Aorta (tissue), 5 donors: ENCODE data around the gene KCNJ15. TPM values are rescaled to one million over a fixed set of nuclear protein-coding genes. Genes with fewer than 3 reads are reported as not detected.

ENCODE experiments used
- ATAC-seq: fragments of 200-7000 bp; cut with Tn5 transposase; one replicate; pipeline ENCODE4 v1.9.1; 2022; ENCODE audit warnings: moderate library complexity; ENCODE audit not compliant: low FRiP score
- DNase-seq, 2 donors: peaks; one replicate each; pipeline ENCODE4 v3.0.0-alpha.2; 2020
- H3K27ac ChIP-seq, 2 donors: one replicate each; pipeline ENCODE4 v1.5.1; 2013; ENCODE audit warnings: low read length in 2 of 2, mild to moderate bottlenecking in 2 of 2, moderate library complexity in 2 of 2, control low read depth in 1 of 2, inconsistent platforms in 1 of 2, low read depth in 1 of 2
- H3K27me3 ChIP-seq, 2 donors: one replicate each; pipeline ENCODE4 v1.6.1; 2013; ENCODE audit warnings: control low read depth in 1 of 2, low read length in 1 of 2, mild to moderate bottlenecking in 1 of 2, moderate library complexity in 1 of 2; ENCODE audit not compliant: insufficient read depth in 2 of 2, control insufficient read depth in 1 of 2
- H3K36me3 ChIP-seq, 2 donors: one replicate each; pipeline ENCODE4 v1.6.1; 2013; ENCODE audit warnings: control low read depth in 1 of 2, low read length in 1 of 2, mild to moderate bottlenecking in 1 of 2; ENCODE audit not compliant: insufficient read depth in 2 of 2, control insufficient read depth in 1 of 2
- H3K4me1 ChIP-seq, 2 donors: one replicate each; pipeline ENCODE4 v1.6.1; 2013; ENCODE audit warnings: low read length in 2 of 2, control low read depth in 1 of 2, mild to moderate bottlenecking in 1 of 2, moderate library complexity in 1 of 2; ENCODE audit not compliant: insufficient read depth in 2 of 2, control insufficient read depth in 1 of 2
- H3K4me3 ChIP-seq, 2 donors: one replicate each; pipeline ENCODE4 v1.5.1; 2013; ENCODE audit warnings: low read length in 2 of 2, control low read depth in 1 of 2, mild to moderate bottlenecking in 1 of 2
- H3K9me3 ChIP-seq: one replicate; pipeline ENCODE4 v1.6.1; 2013; ENCODE audit warnings: mild to moderate bottlenecking, low read length; ENCODE audit not compliant: control insufficient read depth
- WGBS, 2 donors: extraction: QIAGEN DNeasy Blood & Tissue Kit; methylation state at CpG; one replicate each; pipeline ENCODE4 v1.1.7; 2013; 5-methylcytosine and 5-hydroxymethylcytosine counted together
- intact Hi-C, 2 donors: fragments of 100-400 bp; cut with DNase I; formaldehyde crosslinking; loops; one replicate each; pipeline versions ENCODE4 v1.14.2 to v1.15.0; 2022
- polyA plus RNA-seq, 2 donors: library from polyadenylated mRNA; stranded (reverse); fragments of 200-250 nt; gene quantifications; one replicate each; pipeline ENCODE4 v1.2.3, GENCODE V29; 2013
- total RNA-seq, 2 donors: library from RNA; stranded (reverse); fragmentation: NEBNext Ultra II Directional; extraction: Animal tissue kit (Norgen Biotek cat#: 25700); gene quantifications; one replicate each; pipeline ENCODE4 v1.2.1, GENCODE V29; 2021
- donor health status: healthy with polysubstance abuse.
- donor health status: Bipolar disorder and iron deficiency.
- donor health status: DM: no; HTN: no; CAD: no.
- donor health status: DM: no; HTN: no; CAD: no.
- donor health status: DM: yes; HTN: yes; CAD: no.

Gene KCNJ15
- total and polyA plus RNA-seq, 4 donors, result 0.05 to 2.7 (median 1.5) TPM

DNA sequence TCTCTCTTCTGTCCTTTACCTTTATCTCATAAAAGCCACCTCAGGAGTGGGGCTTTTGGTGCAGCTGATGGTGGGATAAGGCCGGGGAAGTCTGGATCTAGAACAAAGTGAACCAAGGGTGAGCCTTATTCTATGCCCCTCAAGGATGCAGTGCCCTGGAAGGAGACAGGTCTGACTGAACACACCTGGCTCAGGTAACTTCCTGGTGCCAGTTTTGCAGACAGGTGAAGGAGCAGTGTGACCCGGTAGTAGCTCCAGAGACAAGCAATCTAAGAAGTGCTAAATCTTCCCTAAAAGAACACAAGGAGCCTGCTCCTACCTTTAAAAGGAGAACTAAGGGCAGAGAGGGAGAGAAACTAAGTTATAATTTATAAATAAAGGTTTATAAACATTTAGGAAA is 2.9 kb downstream of the KCNJ15 start:
- WGBS, 2 donors, result 93 to 95% methylated on average over 2 of the region's 2 CpGs
- Histone ChIP-seq H3K4me1 (no peaks in the 10 kb centered on the region), H3K9me3 (no peaks in the 10 kb centered on the region), H3K27ac (no peak overlapping the region), H3K36me3 (no peaks in the 10 kb centered on the region), H3K27me3 (no peaks in the 10 kb centered on the region), H3K4me3 (no peak overlapping the region)
- no peak for ATAC-seq
- intact Hi-C loops, result loop anchor here (5.0 kb wide), 3 partner anchors 43 to 73 kb away; no protein-coding TSS in a partner anchor
- DNase-seq, result no peak

DNA sequence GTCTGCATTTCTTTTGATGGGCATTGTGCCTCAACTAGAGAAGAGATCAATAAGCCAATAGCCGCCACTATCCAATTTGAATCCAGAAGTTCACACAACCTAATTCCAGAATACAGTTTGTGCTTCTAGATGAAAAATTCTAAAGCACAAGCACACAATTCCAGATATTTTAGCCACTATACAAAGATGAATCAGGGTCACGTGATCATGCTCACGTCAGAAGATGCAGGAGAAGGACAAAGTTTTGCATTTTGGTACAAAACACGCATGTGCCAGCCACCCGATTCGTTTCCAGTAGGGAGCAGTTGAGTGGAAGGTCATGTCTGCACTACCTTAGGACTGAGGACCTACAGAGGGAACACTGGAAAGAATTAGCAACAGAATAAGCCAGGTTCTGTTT is 3.6 kb downstream of the KCNJ15 start:
- intact Hi-C loops, result loop anchor here (5.0 kb wide), 3 partner anchors 42 to 72 kb away; no protein-coding TSS in a partner anchor
- no peaks in the 10 kb centered on the region for H3K27me3 ChIP-seq
- H3K27ac ChIP-seq, result no peak overlapping the region
- H3K36me3 ChIP-seq, result no peaks in the 10 kb centered on the region
- H3K4me1 ChIP-seq, result no peaks in the 10 kb centered on the region
- 89% methylated on average over 6 of the region's 6 CpGs for whole genome bisulfite sequencing, 2 donors
- no peaks in the 10 kb centered on the region for H3K9me3 ChIP-seq
- no peak for ATAC-seq
- DNase-seq, result no peak
- no peak overlapping the region for H3K4me3 ChIP-seq

- Histone ChIP-seq H3K4me1 (peaks cover 2 to 4% of the 10 kb centered on the region in 2 donors), H3K36me3 (no peaks in the 10 kb centered on the region), H3K9me3 (no peaks in the 10 kb centered on the region), H3K4me3 (no peak overlapping the region), H3K27ac (no peak overlapping the region), H3K27me3 (no peaks in the 10 kb centered on the region)
- DNase-seq (no peak), ATAC-seq (no peak)
- intact Hi-C loops, result loop anchor here (5.0 kb wide), 3 partner anchors 40 to 70 kb away; no protein-coding TSS in a partner anchor
- 16 to 19% methylated on average over 2 of the region's 2 CpGs for WGBS, 2 donors
These were observed 5.1 kb downstream of the KCNJ15 start for GRCh38 chr21:38261851-38262250.

DNA sequence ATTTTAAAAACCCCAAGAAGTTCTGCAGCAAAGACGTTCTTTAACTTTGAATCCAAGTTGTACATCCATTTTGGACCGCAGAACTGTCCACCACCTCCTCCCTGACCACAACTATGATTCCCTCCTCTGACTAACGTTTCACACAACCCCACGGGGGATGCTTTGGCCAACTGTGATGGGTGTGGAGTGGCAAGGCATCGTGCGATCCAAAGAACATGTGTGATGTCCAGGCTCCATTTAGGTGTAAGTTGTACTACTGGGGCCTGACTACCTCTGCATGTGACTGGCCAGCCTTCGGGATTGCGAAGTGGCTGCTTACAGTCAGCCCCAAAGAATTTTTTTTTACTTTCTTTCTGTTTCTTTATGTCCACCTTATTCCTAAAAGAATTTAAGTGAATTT is 6.7 kb downstream of the KCNJ15 start:
- peaks cover 2 to 6% of the 10 kb centered on the region in 2 donors for H3K4me1 ChIP-seq
- H3K36me3 ChIP-seq, result no peaks in the 10 kb centered on the region
- 70 to 71% methylated on average over 8 of the region's 8 CpGs for WGBS, 2 donors
- DNase-seq, result peak in 1 of 2 donors; percentile 57
- no peaks in the 10 kb centered on the region for H3K27me3 ChIP-seq
- no peak overlapping the region for H3K27ac ChIP-seq
- no peak for ATAC-seq
- intact Hi-C loops, result loop anchor here (5.0 kb wide), 3 partner anchors 39 to 69 kb away; no protein-coding TSS in a partner anchor
- no peak overlapping the region for H3K4me3 ChIP-seq
- H3K9me3 ChIP-seq, result no peaks in the 10 kb centered on the region

DNA sequence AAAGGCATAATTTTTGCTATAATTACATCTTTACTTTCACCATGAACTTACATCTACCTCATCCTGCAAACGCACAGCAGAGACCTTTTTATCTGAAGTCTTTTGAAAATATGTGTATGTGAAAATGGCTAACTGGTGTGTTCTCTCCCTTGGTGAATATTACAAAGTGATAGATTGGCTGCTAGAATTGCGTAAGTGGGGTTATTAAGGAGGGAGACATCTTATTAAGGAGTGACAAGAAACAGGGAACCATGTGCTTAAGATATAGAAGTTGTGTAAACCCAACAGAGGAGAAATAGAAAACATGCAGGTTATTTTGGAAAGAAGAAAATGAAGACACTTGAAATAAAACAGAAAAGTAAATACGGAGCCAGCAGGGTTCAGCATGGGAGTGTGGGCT is 7.8 kb downstream of the KCNJ15 start:
- WGBS, 2 donors, result 82 to 91% methylated on average over 3 of the region's 3 CpGs
- H3K4me3 ChIP-seq, result no peak overlapping the region
- no peaks in the 10 kb centered on the region for H3K36me3 ChIP-seq
- no peak overlapping the region for H3K27ac ChIP-seq
- ATAC-seq (no peak), DNase-seq (no peak)
- H3K9me3 ChIP-seq, result no peaks in the 10 kb centered on the region
- intact Hi-C loops, result loop anchor here (5.0 kb wide), 3 partner anchors 38 to 68 kb away; no protein-coding TSS in a partner anchor
- peaks cover 2 to 8% of the 10 kb centered on the region in 2 donors for H3K4me1 ChIP-seq
- H3K27me3 ChIP-seq, result no peaks in the 10 kb centered on the region

GRCh38 chr21:38265166-38265565 is 8.4 kb downstream of the KCNJ15 start:
- DNase-seq (no peak), ATAC-seq (no peak)
- Histone ChIP-seq H3K9me3 (no peaks in the 10 kb centered on the region), H3K27me3 (no peaks in the 10 kb centered on the region), H3K36me3 (no peaks in the 10 kb centered on the region), H3K4me3 (no peak overlapping the region), H3K4me1 (peaks cover 2 to 8% of the 10 kb centered on the region in 2 donors), H3K27ac (no peak overlapping the region)
- intact Hi-C loops, result no loop called here
- WGBS, 2 donors, result 98 to 99% methylated on average over 1 of the region's 1 CpG

DNA sequence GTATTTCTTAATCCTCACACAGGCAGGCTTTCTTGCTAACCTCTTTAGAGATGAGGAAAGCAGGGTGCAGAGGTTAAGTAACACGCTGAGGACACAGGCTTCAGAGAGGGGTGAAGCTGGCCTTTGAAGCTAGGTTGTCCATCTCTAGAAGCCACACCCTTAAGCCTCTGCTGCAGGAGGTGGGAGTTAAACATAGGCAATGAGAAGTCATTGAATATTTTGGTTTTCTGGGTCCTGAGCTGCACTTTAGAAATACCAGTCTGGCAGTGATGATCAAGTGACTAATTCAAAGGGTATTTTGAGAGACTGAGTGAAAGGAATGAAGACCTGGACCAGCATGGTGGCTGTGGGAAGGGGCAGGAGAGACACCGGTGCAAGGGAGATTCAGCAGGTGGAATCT is 9.9 kb downstream of the KCNJ15 start:
- peaks cover 2 to 8% of the 10 kb centered on the region in 2 donors for H3K4me1 ChIP-seq
- ATAC-seq, result no peak
- H3K27me3 ChIP-seq, result no peaks in the 10 kb centered on the region
- no peaks in the 10 kb centered on the region for H3K9me3 ChIP-seq
- no peaks in the 10 kb centered on the region for H3K36me3 ChIP-seq
- intact Hi-C loops, result no loop called here
- H3K27ac ChIP-seq, result peak overlapping the region in 1 of 2 donors; percentile 2
- DNase-seq, result no peak
- no peak overlapping the region for H3K4me3 ChIP-seq
- WGBS, 2 donors, result 77 to 81% methylated on average over 2 of the region's 2 CpGs

GRCh38 chr21:38267136-38267755 is 10.5 kb downstream of the KCNJ15 start:
- DNase-seq (no peak), ATAC-seq (no peak)
- H3K4me1 ChIP-seq, result peaks cover 2 to 8% of the 10 kb centered on the region in 2 donors
- H3K4me3 ChIP-seq, result no peak overlapping the region
- 92 to 96% methylated on average over 3 of the region's 3 CpGs for WGBS, 2 donors
- H3K27ac ChIP-seq, result peak overlapping the region in 1 of 2 donors; percentile 48
- H3K36me3 ChIP-seq, result no peaks in the 10 kb centered on the region
- H3K27me3 ChIP-seq, result no peaks in the 10 kb centered on the region
- H3K9me3 ChIP-seq, result no peaks in the 10 kb centered on the region
- intact Hi-C loops, result no loop called here
